ENCODE measurements around the gene ARPC5L. TPM values are rescaled to one million over a fixed set of nuclear protein-coding genes. Genes with fewer than 3 reads are reported as not detected.

Gene ARPC5L
- total and polyA plus RNA-seq, 2 of the 8 experiments (the other 6 are each of a cell fraction or from before 2014, with no cell fraction given), result 34.1 to 50.6 TPM

DNA sequence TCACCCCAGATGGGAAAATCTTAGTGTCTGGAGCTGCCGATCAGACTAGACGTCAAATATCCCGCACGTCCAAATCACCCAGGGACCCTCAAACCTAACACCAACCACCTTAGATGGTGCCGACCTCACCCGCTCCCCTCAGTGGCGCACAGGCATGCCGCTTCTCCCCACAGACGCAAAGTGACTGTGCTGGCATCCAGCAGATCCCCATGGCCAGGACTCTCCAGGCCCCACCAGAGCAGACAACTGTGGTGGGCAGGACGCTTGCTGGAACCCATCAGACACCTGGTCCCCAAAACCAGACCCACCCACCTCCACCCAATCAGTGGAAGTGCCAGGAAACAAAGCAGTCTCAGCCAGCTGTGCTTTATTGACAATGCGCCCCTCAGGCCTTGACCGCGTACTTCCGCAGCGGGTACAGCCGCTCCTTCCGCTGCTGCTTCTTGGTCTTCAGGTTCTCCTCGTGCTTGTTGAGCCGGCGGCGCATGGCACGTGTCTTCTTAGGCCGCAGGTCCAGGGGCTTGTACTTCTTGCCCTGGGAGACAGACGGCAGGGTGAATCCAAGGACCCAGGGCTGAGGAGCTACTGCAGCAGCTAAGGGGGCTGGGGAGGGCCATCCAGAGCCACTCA lies 4.3 kb upstream of the ARPC5L start:
- H3K56ac ChIP-seq (replicated peaks; ENCODE audit: insufficient read length, low read depth, low read length), result no peak overlapping the region
- H3K4me2 ChIP-seq (ENCODE audit: insufficient read depth in 1 of 2, low read depth in 2 of 2, low read length in 2 of 2), result no peak overlapping the region
- H4K8ac ChIP-seq (ENCODE audit: extremely low read depth, insufficient read depth, low read length), result peak overlapping the region; percentile 18; the same call in 1 of the 2 replicates
- H3K23me2 ChIP-seq (ENCODE audit: low read depth, low read length), result peaks cover 7% of the 10 kb centered on the region
- H3K4me3 ChIP-seq (ENCODE audit: extremely low read depth in 1 of 4, insufficient read depth in 2 of 4, low read depth in 3 of 4, low read length in 4 of 4), result no peak overlapping the region
- no peak overlapping the region for H3K9ac ChIP-seq (replicated peaks in 1 of 4; ENCODE audit: extremely low read depth in 1 of 4, low read depth in 3 of 4, low read length in 3 of 4)
- TF ChIP-seq, protein P1, sequence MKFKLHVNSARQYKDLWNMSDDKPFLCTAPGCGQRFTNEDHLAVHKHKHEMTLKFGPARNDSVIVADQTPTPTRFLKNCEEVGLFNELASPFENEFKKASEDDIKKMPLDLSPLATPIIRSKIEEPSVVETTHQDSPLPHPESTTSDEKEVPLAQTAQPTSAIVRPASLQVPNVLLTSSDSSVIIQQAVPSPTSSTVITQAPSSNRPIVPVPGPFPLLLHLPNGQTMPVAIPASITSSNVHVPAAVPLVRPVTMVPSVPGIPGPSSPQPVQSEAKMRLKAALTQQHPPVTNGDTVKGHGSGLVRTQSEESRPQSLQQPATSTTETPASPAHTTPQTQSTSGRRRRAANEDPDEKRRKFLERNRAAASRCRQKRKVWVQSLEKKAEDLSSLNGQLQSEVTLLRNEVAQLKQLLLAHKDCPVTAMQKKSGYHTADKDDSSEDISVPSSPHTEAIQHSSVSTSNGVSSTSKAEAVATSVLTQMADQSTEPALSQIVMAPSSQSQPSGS (IDR thresholded peaks at IDR 0.05; ENCODE audit: low read length), result 0 out of 2 replicates have a peak, but pooled peaks have one; percentile 14
- TF ChIP-seq POLR2AphosphoS5 (IDR thresholded peaks at IDR 0.05; ENCODE audit: low read depth, low read length), result peak; percentile 49
- TF ChIP-seq HDAC2 (IDR thresholded peaks at IDR 0.05; ENCODE audit: borderline replicate concordance in 1 of 2, low read depth in 2 of 2, low read length in 2 of 2), result no peak
- TF ChIP-seq KDM5A (IDR thresholded peaks at IDR 0.05; ENCODE audit: low read length), result no peak
- no peak for FAIRE-seq
- H3K27me3 ChIP-seq (replicated peaks in 1 of 4; ENCODE audit: control insufficient read depth in 3 of 4, extremely low read depth in 1 of 4, insufficient read depth in 3 of 4, low read length in 3 of 4), result no peaks in the 10 kb centered on the region
- no peak overlapping the region for H2BK120ac ChIP-seq (replicated peaks; ENCODE audit: low read depth, low read length)
- no peak overlapping the region for H2BK5ac ChIP-seq (ENCODE audit: low read depth, low read length)
- DNase-seq (ENCODE audit: low read depth in 1 of 2, low spot score in 2 of 2), result no peak
- H2BK20ac ChIP-seq (ENCODE audit: low read length), result no peak overlapping the region
- H3K79me2 ChIP-seq (ENCODE audit: control insufficient read depth in 1 of 2, insufficient read depth in 2 of 2, low read length in 2 of 2), result peaks cover 16 to 33% of the 10 kb centered on the region in 2 experiments
- POLR2A ChIA-PET (ENCODE audit: partially characterized antibody), result interaction anchor here (1.2 to 25.5 kb wide), 9 partner anchors 9 to 517 kb away, joined by 3 to 573 read pairs (median 5); partner anchors contain the start of genes NR6A1 and OLFML2A
- no peak overlapping the region for H2BK12ac ChIP-seq (ENCODE audit: low read depth, low read length)
- H4K91ac ChIP-seq (replicated peaks; ENCODE audit: insufficient read length, low read length), result no peak overlapping the region
- H3K27ac ChIP-seq (ENCODE audit: low read depth, low read length), result no peak overlapping the region
- H3K23ac ChIP-seq (ENCODE audit: insufficient read length), result no peak overlapping the region
- no peaks in the 10 kb centered on the region for H3K9me3 ChIP-seq (ENCODE audit: insufficient read depth in 2 of 2, low read depth in 1 of 2, low read length in 1 of 2)
- H4K5ac ChIP-seq (ENCODE audit: insufficient read length, low read depth, low read length), result no peak overlapping the region
- H3K14ac ChIP-seq (ENCODE audit: insufficient read length), result no peak overlapping the region
- H3K4me1 ChIP-seq (replicated peaks in 1 of 4; ENCODE audit: control insufficient read depth in 3 of 4, insufficient read depth in 4 of 4, low read length in 3 of 4), result peaks cover 0 to 11% (median 8%) of the 10 kb centered on the region in 4 experiments; a peak in 5 of 7 replicates
- 96% methylated on average over 24 of the region's 24 CpGs; no CpG with 5 or more reads in 1 of the 2 experiments for WGBS, 2 experiments (ENCODE audit: extremely low coverage in 1 of 2, insufficient coverage in 1 of 2, insufficient read length in 1 of 2, insufficient replicate concordance in 2 of 2, low coverage in 1 of 2, low lambda C conversion rate in 2 of 2, missing lambda C conversion rate in 1 of 2)
- H2BK15ac ChIP-seq (ENCODE audit: low read length), result no peak overlapping the region
- H4K20me1 ChIP-seq (replicated peaks in 1 of 2; ENCODE audit: control insufficient read depth in 1 of 2, insufficient read depth in 2 of 2, low read length in 2 of 2), result peaks cover 39 to 46% of the 10 kb centered on the region in 2 experiments
- no peak overlapping the region for H3K4ac ChIP-seq (replicated peaks; ENCODE audit: insufficient read length, low read depth, low read length)
- H2AK5ac ChIP-seq (ENCODE audit: low read depth, low read length), result no peak overlapping the region
- peaks cover 10% of the 10 kb centered on the region for H3K79me1 ChIP-seq (ENCODE audit: low read depth, low read length)
- H3K36me3 ChIP-seq (ENCODE audit: control insufficient read depth in 2 of 4, insufficient read depth in 4 of 4, low read length in 3 of 4), result peaks cover 36 to 46% (median 40%) of the 10 kb centered on the region in 4 experiments
- H3K18ac ChIP-seq (ENCODE audit: extremely low read depth, low read length), result no peak overlapping the region
- CTCF ChIA-PET (ENCODE audit: partially characterized antibody), result interaction anchor here (0.6 to 42.1 kb wide), 7 partner anchors 9 to 332 kb away, joined by 3 to 1529 read pairs (median 5); partner anchors contain the start of genes NR6A1 and OLFML2A
- no peak overlapping the region for H2AFZ ChIP-seq (ENCODE audit: low read length)

Measured in H1 (cell line).